GM23338 (cell line): ENCODE data around the gene FAM9A. TPM values are rescaled to one million over a fixed set of nuclear protein-coding genes. Genes with fewer than 3 reads are reported as not detected.

ENCODE experiments used
- ATAC-seq: fragments of 200-7000 bp; cut with Tn5 transposase; 3 replicates; pipeline ENCODE4 v1.9.1; 2020
- DNase-seq: peaks from one replicate; pipeline ENCODE4 v3.0.0-alpha.2; 2015; ENCODE audit warnings: low spot score
- H2AFZ ChIP-seq: fragments of 200-600 bp; sonication (generic); 2 replicates; pipeline ENCODE4 v1.8.0; 2016; ENCODE audit warnings: antibody characterized with exemption, mild to moderate bottlenecking, moderate library complexity
- H3F3A ChIP-seq: fragments of 200-600 bp; sonication (generic); replicated peaks from 2 replicates; pipeline ENCODE4 v1.8.0; 2017; ENCODE audit warnings: antibody characterized with exemption, mixed run types, low read depth
- H3K27ac ChIP-seq: fragments of 200-600 bp; sonication (generic); 2 replicates; pipeline ENCODE4 v1.6.1; 2016; ENCODE audit warnings: low read depth
- H3K27me3 ChIP-seq: fragments of 200-600 bp; sonication (generic); 2 replicates; pipeline ENCODE4 v1.8.0; 2016; ENCODE audit warnings: mild to moderate bottlenecking, mixed run types, moderate library complexity; ENCODE audit not compliant: insufficient read depth
- H3K36me3 ChIP-seq: fragments of 200-600 bp; sonication (generic); 2 replicates; pipeline ENCODE4 v1.8.0; 2016; ENCODE audit warnings: mild to moderate bottlenecking; ENCODE audit not compliant: insufficient read depth
- H3K4me1 ChIP-seq: fragments of 200-600 bp; sonication (generic); 2 replicates; pipeline ENCODE4 v1.8.0; 2016; ENCODE audit warnings: mild to moderate bottlenecking, moderate library complexity; ENCODE audit not compliant: insufficient read depth
- H3K4me2 ChIP-seq: fragments of 200-600 bp; sonication (generic); 2 replicates; pipeline ENCODE4 v1.7.1; 2017; ENCODE audit warnings: mixed run types
- H3K4me3 ChIP-seq: fragments of 200-600 bp; sonication (generic); 2 replicates; pipeline ENCODE4 v1.6.1; 2016; ENCODE audit warnings: mixed run types
- H3K79me2 ChIP-seq: fragments of 200-600 bp; sonication (generic); replicated peaks from 2 replicates; pipeline ENCODE4 v1.8.0; 2017; ENCODE audit warnings: mild to moderate bottlenecking; ENCODE audit not compliant: insufficient read depth
- H3K9me2 ChIP-seq: fragments of 200-600 bp; sonication (generic); 2 replicates; pipeline ENCODE4 v1.8.0; 2017; ENCODE audit not compliant: insufficient read depth
- H4K20me1 ChIP-seq: fragments of 200-600 bp; sonication (generic); replicated peaks from 2 replicates; pipeline ENCODE4 v1.8.0; 2017; ENCODE audit warnings: mild to moderate bottlenecking; ENCODE audit not compliant: insufficient read depth
- H3K27ac Mint-ChIP-seq: 2 replicates; pipeline ENCODE4 v1.8.0; 2020; ENCODE audit warnings: inconsistent platforms, mild to moderate bottlenecking, moderate library complexity, mixed read lengths
- H3K27me3 Mint-ChIP-seq: 3 replicates; pipeline ENCODE4 v1.8.0; 2022; ENCODE audit warnings: low read depth, mild to moderate bottlenecking, moderate library complexity, mixed read lengths, inconsistent platforms; ENCODE audit not compliant: insufficient read depth, poor library complexity
- H3K36me3 Mint-ChIP-seq: 3 replicates; pipeline ENCODE4 v1.8.0; 2021; ENCODE audit warnings: low read depth, mild to moderate bottlenecking, inconsistent platforms, moderate library complexity, mixed read lengths
- H3K4me1 Mint-ChIP-seq: 3 replicates; pipeline ENCODE4 v1.8.0; 2020; ENCODE audit warnings: mild to moderate bottlenecking, inconsistent platforms, mixed read lengths
- H3K4me3 Mint-ChIP-seq: 3 replicates; pipeline ENCODE4 v1.8.0; 2021; ENCODE audit warnings: moderate library complexity, mild to moderate bottlenecking, inconsistent platforms, mixed read lengths
- H3K9me3 Mint-ChIP-seq: 3 replicates; pipeline ENCODE4 v1.8.0; 2020; ENCODE audit warnings: moderate library complexity, mild to moderate bottlenecking, inconsistent platforms, mixed read lengths
- CREB1 ChIP-seq: fragments of 250-450 bp; sonication (Bioruptor Pico); IDR thresholded peaks from 2 replicates; pipeline ENCODE4 v1.5.0; 2020; ENCODE audit warnings: low read depth, mild to moderate bottlenecking, moderate library complexity
- EZH2 ChIP-seq: fragments of 200-600 bp; sonication (generic); IDR thresholded peaks from one replicate; pipeline ENCODE4 v1.8.0; 2017; ENCODE audit warnings: antibody characterized with exemption, mild to moderate bottlenecking, low read depth; ENCODE audit not compliant: unreplicated experiment
- EZH2phosphoT487 ChIP-seq: fragments of 200-600 bp; sonication (generic); IDR thresholded peaks from one replicate; pipeline ENCODE4 v1.8.1; 2018; ENCODE audit warnings: antibody characterized with exemption; ENCODE audit not compliant: unreplicated experiment
- JUNB ChIP-seq: IDR thresholded peaks from one replicate; pipeline ENCODE4 v1.6.1; 2016; ENCODE audit warnings: antibody characterized with exemption; ENCODE audit not compliant: unreplicated experiment
- NANOG ChIP-seq: IDR thresholded peaks from 2 replicates; pipeline ENCODE4 v1.6.1; 2016; ENCODE audit warnings: antibody characterized with exemption, borderline replicate concordance
- POLR2AphosphoS5 ChIP-seq: IDR thresholded peaks from 2 replicates; pipeline ENCODE4 v1.6.1; 2016; ENCODE audit warnings: antibody characterized with exemption, low read depth
- REST ChIP-seq: IDR thresholded peaks from one replicate; pipeline ENCODE4 v1.6.1; 2018; ENCODE audit warnings: antibody characterized with exemption; ENCODE audit not compliant: unreplicated experiment
- STAT1 ChIP-seq: IDR thresholded peaks from one replicate; pipeline ENCODE4 v1.6.1; 2016; ENCODE audit warnings: antibody characterized with exemption; ENCODE audit not compliant: unreplicated experiment
- ZNF114 ChIP-seq: fragments of 250-450 bp; sonication (Bioruptor Pico); IDR thresholded peaks from 2 replicates; pipeline ENCODE4 v1.5.0; 2020; ENCODE audit warnings: mild to moderate bottlenecking, moderate library complexity
- ZNF331 ChIP-seq: fragments of 250-450 bp; sonication (Bioruptor Pico); IDR thresholded peaks from 2 replicates; pipeline ENCODE4 v1.5.0; 2020; ENCODE audit warnings: low read depth, mild to moderate bottlenecking, moderate library complexity
- ZNF462 ChIP-seq: fragments of 250-450 bp; sonication (Bioruptor Pico); IDR thresholded peaks from 2 replicates; pipeline ENCODE4 v1.5.0; 2020; ENCODE audit warnings: mild to moderate bottlenecking, moderate library complexity
- polyA plus RNA-seq: library from polyadenylated mRNA; unstranded; fragments of >200 nt; fragmentation: Nextera tagmentation; extraction: Ambion mirVana; gene quantifications from 2 replicates; pipeline ENCODE4 v1.2.1, GENCODE V29; 2016
- total RNA-seq: library from RNA; depleted of rRNA; stranded (reverse); fragments of >200 nt; shearing (Covaris generic); gene quantifications from 2 replicates; pipeline ENCODE4 v1.2.3, GENCODE V29; 2014
- TF ChIP-seq, protein P1 (sequence below): IDR thresholded peaks from 2 replicates; pipeline ENCODE4 v1.6.1; 2016; ENCODE audit warnings: antibody characterized with exemption
- TF ChIP-seq, protein P2 (sequence below), 2 experiments: fragments of 200-600 bp in 1 of 2; sonication (generic) in 1 of 2; conservative IDR thresholded peaks; 2 replicates each; pipeline versions ENCODE4 v1.5.1 to v1.6.1; 2016 to 2017; ENCODE audit warnings: antibody characterized with exemption in 2 of 2, low read depth in 2 of 2, mild to moderate bottlenecking in 2 of 2, moderate library complexity in 1 of 2

Gene FAM9A
- total and polyA plus RNA-seq, 2 experiments from 2014 or later: not detected

DNA sequence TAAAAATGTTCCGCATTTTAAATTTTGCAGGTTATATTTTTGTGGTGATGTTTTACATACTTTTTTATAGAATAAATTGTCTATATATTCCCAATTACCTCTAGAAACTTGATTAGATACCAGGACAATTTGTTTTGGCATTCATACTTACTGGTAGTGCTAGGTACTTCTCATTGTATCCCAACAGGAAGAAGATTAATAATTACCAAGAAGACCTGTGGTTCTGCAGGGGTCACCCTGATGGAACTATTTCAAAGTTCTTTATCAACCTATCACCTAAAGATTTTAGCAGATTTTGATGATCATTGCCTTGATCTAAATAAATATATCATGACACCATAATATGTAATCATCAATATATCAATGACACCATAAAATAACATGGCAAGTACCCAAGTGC lies 22.5 kb upstream of the FAM9A start:
- no peak for ATAC-seq
- no peak overlapping the region for H3K4me3 Mint-ChIP-seq
- H3K9me2 ChIP-seq: no peaks in the 10 kb centered on the region
- H3K27ac Mint-ChIP-seq: no peak overlapping the region
- peaks cover 6% of the 10 kb centered on the region for H3K4me1 Mint-ChIP-seq
- no peaks in the 10 kb centered on the region for H3K79me2 ChIP-seq
- no peak overlapping the region for H3K27ac ChIP-seq
- H3K4me3 ChIP-seq: no peak overlapping the region
- no peak for TF ChIP-seq REST
- TF ChIP-seq, protein P1, sequence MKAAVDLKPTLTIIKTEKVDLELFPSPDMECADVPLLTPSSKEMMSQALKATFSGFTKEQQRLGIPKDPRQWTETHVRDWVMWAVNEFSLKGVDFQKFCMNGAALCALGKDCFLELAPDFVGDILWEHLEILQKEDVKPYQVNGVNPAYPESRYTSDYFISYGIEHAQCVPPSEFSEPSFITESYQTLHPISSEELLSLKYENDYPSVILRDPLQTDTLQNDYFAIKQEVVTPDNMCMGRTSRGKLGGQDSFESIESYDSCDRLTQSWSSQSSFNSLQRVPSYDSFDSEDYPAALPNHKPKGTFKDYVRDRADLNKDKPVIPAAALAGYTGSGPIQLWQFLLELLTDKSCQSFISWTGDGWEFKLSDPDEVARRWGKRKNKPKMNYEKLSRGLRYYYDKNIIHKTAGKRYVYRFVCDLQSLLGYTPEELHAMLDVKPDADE: no peak
- TF ChIP-seq EZH2phosphoT487: no peak
- no peak for TF ChIP-seq POLR2AphosphoS5
- TF ChIP-seq, protein P2, sequence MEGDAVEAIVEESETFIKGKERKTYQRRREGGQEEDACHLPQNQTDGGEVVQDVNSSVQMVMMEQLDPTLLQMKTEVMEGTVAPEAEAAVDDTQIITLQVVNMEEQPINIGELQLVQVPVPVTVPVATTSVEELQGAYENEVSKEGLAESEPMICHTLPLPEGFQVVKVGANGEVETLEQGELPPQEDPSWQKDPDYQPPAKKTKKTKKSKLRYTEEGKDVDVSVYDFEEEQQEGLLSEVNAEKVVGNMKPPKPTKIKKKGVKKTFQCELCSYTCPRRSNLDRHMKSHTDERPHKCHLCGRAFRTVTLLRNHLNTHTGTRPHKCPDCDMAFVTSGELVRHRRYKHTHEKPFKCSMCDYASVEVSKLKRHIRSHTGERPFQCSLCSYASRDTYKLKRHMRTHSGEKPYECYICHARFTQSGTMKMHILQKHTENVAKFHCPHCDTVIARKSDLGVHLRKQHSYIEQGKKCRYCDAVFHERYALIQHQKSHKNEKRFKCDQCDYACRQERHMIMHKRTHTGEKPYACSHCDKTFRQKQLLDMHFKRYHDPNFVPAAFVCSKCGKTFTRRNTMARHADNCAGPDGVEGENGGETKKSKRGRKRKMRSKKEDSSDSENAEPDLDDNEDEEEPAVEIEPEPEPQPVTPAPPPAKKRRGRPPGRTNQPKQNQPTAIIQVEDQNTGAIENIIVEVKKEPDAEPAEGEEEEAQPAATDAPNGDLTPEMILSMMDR (conservative IDR thresholded peaks at IDR 0.05; ENCODE audit: low read depth in 2 of 2): no peak
- TF ChIP-seq ZNF114 (CRISPR knock-in tag): no peak
- no peak for TF ChIP-seq JUNB
- TF ChIP-seq ZNF462 (CRISPR knock-in tag): no peak
- TF ChIP-seq EZH2: no peak
- no peak for TF ChIP-seq STAT1
- TF ChIP-seq NANOG: no peak
- no peak for TF ChIP-seq CREB1 (CRISPR knock-in tag)
- no peak for TF ChIP-seq ZNF331
- H3F3A ChIP-seq: no peaks in the 10 kb centered on the region
- H3K4me2 ChIP-seq: no peak overlapping the region
- no peaks in the 10 kb centered on the region for H4K20me1 ChIP-seq
- no peaks in the 10 kb centered on the region for H3K27me3 Mint-ChIP-seq
- no peaks in the 10 kb centered on the region for H3K9me3 Mint-ChIP-seq
- no peak overlapping the region for H2AFZ ChIP-seq
- H3K4me1 ChIP-seq: no peaks in the 10 kb centered on the region
- H3K27me3 ChIP-seq: no peaks in the 10 kb centered on the region
- H3K36me3 Mint-ChIP-seq: no peaks in the 10 kb centered on the region
- DNase-seq: no peak
- H3K36me3 ChIP-seq: no peaks in the 10 kb centered on the region
